Urinary bladder (tissue), 4 donors: ENCODE data around the gene SMAD2. TPM values are rescaled to one million over a fixed set of nuclear protein-coding genes. Genes with fewer than 3 reads are reported as not detected.

Source experiments
- DNase-seq: peaks from one replicate; pipeline ENCODE4 v3.0.0-alpha.2; 2015; ENCODE audit errors: extremely low spot score
- H3K27ac ChIP-seq: one replicate; pipeline ENCODE4 v1.5.1; 2013; ENCODE audit warnings: low read depth, mild to moderate bottlenecking, moderate library complexity
- H3K36me3 ChIP-seq: one replicate; pipeline ENCODE4 v1.6.1; 2013; ENCODE audit warnings: mild to moderate bottlenecking, moderate library complexity; ENCODE audit not compliant: insufficient read depth
- H3K4me1 ChIP-seq: one replicate; pipeline ENCODE4 v1.6.1; 2013; ENCODE audit warnings: mild to moderate bottlenecking, moderate library complexity; ENCODE audit not compliant: insufficient read depth
- H3K4me3 ChIP-seq: one replicate; pipeline ENCODE4 v1.5.1; 2013; ENCODE audit warnings: low read depth, low read length
- WGBS: extraction: QIAGEN DNeasy Blood & Tissue Kit; methylation state at CpG from one replicate; pipeline ENCODE4 v1.1.7; 2013; 5-methylcytosine and 5-hydroxymethylcytosine counted together
- polyA plus RNA-seq: library from polyadenylated mRNA; stranded (reverse); fragments of 200-250 nt; gene quantifications from one replicate; pipeline ENCODE4 v1.2.3, GENCODE V29; 2013
- total RNA-seq: library from RNA; depleted of rRNA; stranded (reverse); fragments of >200 nt; gene quantifications from one replicate; pipeline ENCODE4 v1.2.3, GENCODE V29; 2014
- donor health status: healthy with polysubstance abuse.
- donor health status: healthy.

Gene SMAD2
- total and polyA plus RNA-seq, 2 donors = 60.1 to 96.9 TPM

DNA sequence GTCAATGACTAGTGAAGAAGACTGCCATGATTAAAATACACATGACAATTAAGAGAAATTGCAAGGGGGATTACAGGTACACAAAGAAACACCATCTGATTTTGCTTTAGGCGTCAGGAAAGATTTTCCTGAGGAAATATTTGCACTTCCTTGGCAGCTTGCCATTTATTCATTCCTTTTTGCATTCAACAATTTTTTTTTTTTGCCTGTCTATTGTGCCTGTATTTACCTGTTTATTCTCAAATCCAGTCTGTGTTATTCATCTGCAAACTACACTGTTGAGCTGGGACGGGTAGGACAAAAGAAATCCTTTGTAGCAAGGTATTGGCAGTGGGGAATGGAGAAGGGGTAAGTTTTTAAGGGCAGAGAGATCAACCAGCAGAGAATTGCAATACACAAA lies 31.8 kb downstream of the SMAD2 start:
- WGBS = 70% methylated on average over 2 of the region's 2 CpGs
- H3K27ac ChIP-seq = no peak overlapping the region
- H3K36me3 ChIP-seq = peaks cover 1% of the 10 kb centered on the region
- no peaks in the 10 kb centered on the region for H3K4me1 ChIP-seq
- no peak overlapping the region for H3K4me3 ChIP-seq
- no peak for DNase-seq

DNA sequence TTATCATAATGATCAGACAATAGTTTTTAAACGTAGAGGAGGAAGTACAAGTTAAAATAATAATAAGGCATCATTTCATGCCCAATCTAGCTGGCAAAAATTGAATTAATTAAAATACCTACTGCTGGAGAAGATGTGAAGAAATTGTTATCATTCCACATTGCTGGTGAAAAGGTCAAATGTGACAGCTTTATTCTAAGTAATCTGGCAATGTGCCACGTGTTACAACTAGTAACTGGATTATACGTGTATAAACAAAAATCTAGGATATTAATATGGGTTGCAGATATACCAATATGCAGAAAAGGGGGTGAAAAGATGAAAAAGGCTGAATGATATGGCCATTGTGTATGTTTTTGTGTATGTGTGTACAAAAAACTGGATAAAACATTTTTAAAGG lies 32.4 kb downstream of the SMAD2 start:
- 38% methylated on average over 3 of the region's 3 CpGs for WGBS
- H3K4me3 ChIP-seq = no peak overlapping the region
- H3K4me1 ChIP-seq = no peaks in the 10 kb centered on the region
- no peak for DNase-seq
- no peak overlapping the region for H3K27ac ChIP-seq
- H3K36me3 ChIP-seq = peaks cover 1% of the 10 kb centered on the region

DNA sequence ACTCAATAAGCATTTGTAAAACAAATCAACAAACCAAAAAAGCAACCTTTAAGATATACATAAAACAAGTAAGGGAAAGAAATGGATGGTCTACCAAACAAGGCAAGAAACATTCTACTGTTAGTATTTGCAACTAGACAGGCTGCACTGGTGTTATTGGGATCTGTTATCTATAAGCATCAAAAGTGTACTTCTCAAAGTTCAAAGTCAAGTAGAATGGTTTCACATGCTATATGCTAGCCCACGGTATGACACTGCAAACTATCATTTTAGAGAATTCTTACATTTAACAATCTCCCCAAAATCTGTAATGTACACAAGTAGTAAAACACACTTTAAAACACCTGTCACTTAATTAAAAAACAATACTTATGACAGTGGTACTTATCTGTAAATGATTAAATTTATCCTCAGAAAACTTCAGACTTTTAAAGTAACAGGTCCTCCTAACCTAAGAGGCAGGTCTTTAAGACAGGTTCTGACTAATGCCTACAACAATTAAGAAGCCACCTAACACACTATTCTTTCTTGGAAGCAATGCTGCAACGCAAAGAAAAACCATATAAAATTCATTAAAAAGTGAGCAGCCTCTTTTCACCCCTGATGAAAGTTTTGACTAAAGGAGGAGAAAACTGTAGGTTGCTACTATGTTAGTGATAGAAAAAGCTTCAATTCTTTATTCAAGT lies 34.8 kb downstream of the SMAD2 start:
- no peak for DNase-seq
- 81% methylated on average over 2 of the region's 2 CpGs for WGBS
- H3K4me3 ChIP-seq = no peak overlapping the region

DNA sequence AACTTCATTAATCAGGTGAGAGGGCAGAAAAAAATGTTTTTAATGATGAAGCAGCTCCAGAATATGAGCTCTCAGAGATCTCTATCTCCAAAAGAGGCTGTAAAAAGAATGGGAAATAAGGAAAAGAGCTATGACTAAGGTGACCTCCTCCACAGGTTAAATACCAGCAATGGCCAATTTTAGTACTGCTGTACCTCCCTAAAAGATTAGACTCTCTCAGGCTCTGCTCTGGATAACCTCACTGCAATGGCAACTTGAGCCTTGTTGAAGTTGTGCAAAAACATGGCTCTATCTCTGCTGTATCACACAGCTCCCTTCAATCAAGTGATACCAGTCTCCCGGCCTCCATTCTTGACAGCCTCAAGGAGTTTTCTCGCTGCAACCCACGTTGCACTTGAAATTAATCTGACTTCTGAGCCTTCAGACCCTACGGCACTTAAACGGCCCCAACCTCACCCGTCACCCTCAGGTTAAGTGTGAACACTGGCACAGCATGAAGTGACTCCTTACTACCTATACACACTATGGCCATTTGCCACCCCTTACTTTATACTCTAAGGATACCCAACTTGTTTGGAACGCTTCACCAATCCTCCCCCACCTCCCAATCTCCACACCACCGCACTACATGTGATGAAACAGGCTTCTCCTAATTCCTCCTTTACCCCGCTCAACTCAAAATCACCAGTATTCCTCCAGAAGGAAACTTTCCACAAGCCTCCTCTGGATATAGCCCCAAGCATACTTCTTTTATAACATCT lies 36.3 kb downstream of the SMAD2 start:
- 81% methylated on average over 9 of the region's 9 CpGs for WGBS
- Histone ChIP-seq H3K36me3 (peaks cover 3% of the 10 kb centered on the region), H3K27ac (no peak overlapping the region), H3K4me3 (no peak overlapping the region), H3K4me1 (no peaks in the 10 kb centered on the region)
- no peak for DNase-seq

More for the DNA sequence above, 34.8 kb downstream of the SMAD2 start:
- Histone ChIP-seq H3K36me3 (peaks cover 3% of the 10 kb centered on the region), H3K27ac (no peak overlapping the region), H3K4me1 (no peaks in the 10 kb centered on the region)

DNA sequence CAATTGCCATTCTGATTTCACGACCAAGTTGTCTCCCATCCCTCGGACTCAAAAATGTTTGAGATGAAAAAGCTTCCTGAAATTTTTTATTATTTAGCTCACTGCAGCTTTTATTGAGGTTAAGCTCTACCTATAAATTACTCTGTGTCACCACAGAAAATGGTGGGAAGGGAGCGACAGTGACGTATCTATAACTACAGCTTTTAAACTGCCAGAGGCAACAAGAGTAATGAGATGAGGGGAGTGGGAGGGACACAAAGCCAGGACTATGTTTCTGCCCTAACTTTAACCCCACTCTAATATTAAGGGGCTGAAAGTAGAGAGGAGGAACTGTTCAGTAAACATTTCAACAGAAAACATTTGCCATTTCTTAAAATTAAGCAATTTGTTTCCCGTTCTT lies 37.4 kb downstream of the SMAD2 start:
- WGBS = 67% methylated on average over 5 of the region's 5 CpGs
- Histone ChIP-seq H3K4me3 (no peak overlapping the region), H3K36me3 (peaks cover 6% of the 10 kb centered on the region), H3K27ac (no peak overlapping the region), H3K4me1 (no peaks in the 10 kb centered on the region)
- DNase-seq = no peak

DNA sequence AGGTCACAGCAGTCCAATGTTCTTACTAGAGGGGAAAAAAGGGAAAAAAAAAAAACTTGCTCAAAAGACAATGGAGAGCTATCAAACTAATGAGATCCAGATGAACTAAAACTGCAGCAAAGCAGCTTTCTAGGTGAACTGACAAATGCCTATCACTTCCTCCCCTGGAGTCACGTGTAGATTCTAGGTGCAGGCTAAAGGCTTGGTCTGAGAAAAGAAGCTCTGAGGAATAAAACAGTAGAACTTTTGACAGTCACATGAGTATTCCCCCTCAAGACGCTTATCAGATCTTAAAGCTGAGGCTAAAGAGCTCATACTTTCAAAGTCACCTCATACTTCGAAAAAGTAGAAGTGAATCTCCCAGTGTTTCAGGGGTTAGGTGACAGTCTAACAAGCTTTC lies 42.3 kb downstream of the SMAD2 start:
- Histone ChIP-seq H3K36me3 (peaks cover 5% of the 10 kb centered on the region), H3K4me3 (no peak overlapping the region)
- WGBS = 81% methylated on average over 3 of the region's 3 CpGs

DNA sequence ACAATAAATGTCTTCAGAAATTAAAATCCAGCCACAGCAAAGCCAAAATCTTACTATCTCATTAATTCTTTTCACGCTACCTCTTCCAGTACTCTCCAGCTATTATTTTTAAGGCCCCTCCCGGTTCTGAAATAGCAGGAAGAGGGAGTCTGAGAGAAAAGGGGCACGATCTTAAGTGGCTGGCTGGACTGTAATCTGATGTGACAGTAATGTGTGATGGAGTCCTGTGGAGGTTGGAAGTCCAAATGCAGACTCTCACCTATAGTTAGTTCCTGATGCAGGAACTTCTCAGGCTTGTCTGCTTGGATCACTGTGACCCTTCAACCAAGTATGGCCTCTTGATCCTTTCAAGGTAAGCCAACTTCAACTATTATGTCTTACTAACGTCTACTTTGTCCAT lies 43.2 kb downstream of the SMAD2 start:
- Histone ChIP-seq H3K4me1 (no peaks in the 10 kb centered on the region), H3K36me3 (peaks cover 5% of the 10 kb centered on the region), H3K4me3 (no peak overlapping the region), H3K27ac (no peak overlapping the region)
- WGBS = 86% methylated on average over 4 of the region's 4 CpGs
- DNase-seq = no peak

More for the DNA sequence above, 42.3 kb downstream of the SMAD2 start:
- Histone ChIP-seq H3K27ac (no peak overlapping the region), H3K4me1 (no peaks in the 10 kb centered on the region)
- DNase-seq = no peak

DNA sequence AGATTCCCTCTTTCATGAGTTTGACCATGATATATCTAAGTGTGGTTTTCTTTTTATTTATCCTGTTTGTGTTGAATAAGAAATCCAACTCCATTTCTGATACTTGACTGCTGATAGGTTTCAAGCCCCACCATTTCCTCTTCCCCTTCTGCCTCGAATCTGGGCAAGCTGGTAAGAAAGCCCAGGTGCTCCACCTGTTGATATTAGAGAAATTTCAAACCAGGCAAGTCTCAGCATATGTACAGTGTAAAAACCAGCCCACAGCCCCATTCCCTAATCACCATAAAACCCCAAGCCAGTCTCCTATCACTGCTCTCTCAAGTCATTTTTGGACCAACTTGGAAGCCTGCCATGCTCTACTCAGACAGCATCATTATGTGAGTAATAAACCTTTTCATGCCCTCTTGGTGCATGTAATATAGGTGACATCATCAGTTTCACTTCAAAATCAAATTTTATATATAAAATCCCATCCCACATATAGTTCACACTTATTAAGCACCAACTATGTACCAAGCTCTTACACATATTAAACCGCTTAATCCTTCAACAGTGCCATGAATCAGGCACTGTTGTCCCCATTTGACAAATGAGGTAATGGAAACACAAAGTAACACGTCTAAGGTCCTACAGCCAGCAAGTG lies 46.6 kb downstream of the SMAD2 start:
- 61% methylated on average over 3 of the region's 3 CpGs for WGBS
- Histone ChIP-seq H3K36me3 (peaks cover 3% of the 10 kb centered on the region), H3K4me1 (no peaks in the 10 kb centered on the region), H3K27ac (no peak overlapping the region), H3K4me3 (no peak overlapping the region)
- peak; percentile 35 for DNase-seq

DNA sequence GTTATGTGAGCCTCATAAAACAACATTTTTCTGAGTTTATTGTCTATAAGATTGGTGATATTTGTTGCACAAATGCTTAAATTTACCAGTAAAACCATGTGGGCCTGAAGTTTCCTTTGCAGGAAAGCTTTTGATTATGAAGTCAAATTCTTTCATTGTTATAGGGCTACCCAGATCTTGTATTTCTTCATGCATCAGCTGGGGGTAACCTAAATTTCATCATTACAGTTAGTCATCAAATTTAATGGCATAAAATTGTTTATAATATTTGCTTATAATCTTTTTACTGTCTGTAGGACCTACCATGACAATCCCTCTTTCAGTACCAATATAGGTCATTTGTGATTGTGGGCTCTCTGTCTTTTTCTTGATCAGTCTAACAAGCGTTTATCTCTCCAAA lies 47.8 kb downstream of the SMAD2 start:
- DNase-seq = no peak
- no peaks in the 10 kb centered on the region for H3K4me1 ChIP-seq
- WGBS = 97% methylated on average over 1 of the region's 1 CpG
- H3K36me3 ChIP-seq = no peaks in the 10 kb centered on the region
- H3K4me3 ChIP-seq = no peak overlapping the region
- H3K27ac ChIP-seq = no peak overlapping the region

DNA sequence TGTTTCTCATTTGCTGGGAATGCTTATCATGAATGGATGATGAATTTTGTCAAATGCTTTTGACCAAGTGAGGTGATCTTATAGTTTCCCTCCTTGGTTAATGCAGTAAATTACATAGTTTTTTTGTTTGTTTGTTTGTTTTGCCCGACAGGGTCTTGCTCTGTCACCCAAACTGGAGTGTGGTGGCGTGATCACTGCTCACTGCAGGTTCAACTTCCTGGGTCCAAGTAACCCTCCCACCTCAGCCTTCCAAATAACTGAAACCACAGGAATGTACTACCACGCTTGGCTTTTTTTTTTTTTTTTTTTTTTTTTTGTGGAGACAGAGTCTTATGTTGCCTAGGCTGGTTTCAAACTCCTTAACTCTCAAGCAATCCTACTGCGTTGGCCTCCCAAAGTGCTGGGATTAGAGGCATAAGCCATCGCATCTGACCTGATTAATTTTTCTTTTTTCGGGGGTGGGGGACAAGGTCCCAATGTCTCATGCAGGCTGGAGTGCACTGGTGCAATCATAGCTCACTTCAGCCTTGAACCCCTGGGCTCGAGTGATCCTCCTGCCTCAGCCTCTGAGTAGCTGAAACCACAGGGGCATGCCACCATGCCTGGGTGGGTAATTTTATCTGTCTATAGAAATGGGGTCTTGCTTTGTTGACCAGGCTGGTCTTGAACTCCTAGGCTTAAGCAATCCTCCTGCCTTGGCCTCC lies 48.6 kb downstream of the SMAD2 start:
- Histone ChIP-seq H3K4me1 (no peaks in the 10 kb centered on the region), H3K36me3 (no peaks in the 10 kb centered on the region), H3K4me3 (no peak overlapping the region), H3K27ac (no peak overlapping the region)
- no peak for DNase-seq
- 86% methylated on average over 7 of the region's 7 CpGs for WGBS

DNA sequence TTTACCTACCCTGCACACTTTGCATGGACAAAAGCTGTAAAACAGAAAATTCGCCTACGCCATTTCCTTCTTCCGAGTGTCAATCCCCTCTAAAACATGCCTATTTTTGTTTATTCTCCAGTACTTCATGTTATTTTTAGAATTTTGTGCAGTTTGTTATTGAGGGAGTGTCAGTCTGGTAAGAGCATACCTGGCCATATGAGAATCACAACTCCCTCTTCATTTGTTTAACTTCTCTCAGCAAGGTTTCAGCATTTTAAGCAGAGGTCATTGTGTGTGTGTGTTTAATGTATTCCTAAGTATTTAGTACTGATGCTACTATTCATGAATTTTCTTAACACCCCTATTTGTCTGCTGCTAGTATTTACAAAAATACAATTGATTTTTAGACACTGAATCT lies 49.4 kb downstream of the SMAD2 start:
- H3K4me1 ChIP-seq = no peaks in the 10 kb centered on the region
- 84% methylated on average over 3 of the region's 3 CpGs for WGBS
- no peak overlapping the region for H3K27ac ChIP-seq
- no peak for DNase-seq
- no peak overlapping the region for H3K4me3 ChIP-seq
- no peaks in the 10 kb centered on the region for H3K36me3 ChIP-seq

DNA sequence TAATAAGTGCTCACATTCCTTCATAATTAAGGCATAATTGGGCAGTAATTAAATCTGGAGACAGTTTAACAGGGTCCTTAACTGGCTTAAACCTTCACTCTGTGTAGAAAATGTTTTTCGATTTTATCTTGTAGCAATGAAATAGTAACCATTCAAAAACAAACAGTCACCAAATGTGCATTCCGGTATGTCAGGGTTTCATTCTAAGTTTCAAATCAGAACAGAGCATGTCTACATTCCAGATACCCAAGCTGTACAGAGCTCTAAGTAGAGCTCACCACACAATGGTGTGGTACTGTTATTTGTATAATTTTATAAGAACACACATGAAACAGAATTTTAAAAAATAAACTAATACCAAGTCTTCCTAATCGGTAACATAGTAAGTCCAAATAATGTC lies 52.6 kb downstream of the SMAD2 start:
- no peak for DNase-seq
- no peaks in the 10 kb centered on the region for H3K36me3 ChIP-seq
- WGBS = 82% methylated on average over 3 of the region's 3 CpGs

DNA sequence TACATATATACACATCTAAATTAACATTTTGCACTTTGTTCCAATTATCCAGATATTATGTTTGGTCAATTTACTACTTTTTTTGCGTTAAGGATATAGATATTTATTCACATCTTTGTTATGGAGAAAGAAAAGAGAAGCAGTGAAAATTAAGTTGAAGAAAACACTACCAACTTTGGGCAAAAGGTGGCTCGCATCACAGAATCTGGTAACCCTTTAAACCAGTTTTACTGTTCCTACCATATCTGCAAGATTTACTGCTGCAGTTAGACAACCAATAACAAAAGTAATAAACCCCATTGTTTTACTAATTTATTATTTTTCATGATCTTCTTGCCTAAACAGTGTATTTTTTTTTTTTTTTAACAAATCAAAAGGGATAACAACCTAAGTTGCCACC lies 53.6 kb downstream of the SMAD2 start:
- no peaks in the 10 kb centered on the region for H3K4me1 ChIP-seq
- no peaks in the 10 kb centered on the region for H3K36me3 ChIP-seq
- 92% methylated on average over 2 of the region's 2 CpGs for WGBS
- H3K27ac ChIP-seq = no peak overlapping the region
- DNase-seq = no peak
- H3K4me3 ChIP-seq = no peak overlapping the region

More for the DNA sequence above, 52.6 kb downstream of the SMAD2 start:
- H3K27ac ChIP-seq = no peak overlapping the region
- H3K4me3 ChIP-seq = no peak overlapping the region
- H3K4me1 ChIP-seq = no peaks in the 10 kb centered on the region
